ENCODE data around the gene NYNRIN. TPM values are rescaled to one million over a fixed set of nuclear protein-coding genes. Genes with fewer than 3 reads are reported as not detected.

The NYNRIN gene
- 0.10 TPM for total RNA-seq (2013)
- polyA plus RNA-seq: under 1 TPM; 0.18 to 0.84 (median 0.40) TPM
- polyA minus RNA-seq: 0.40 and 1.2 TPM in 2 replicates
- 0.06 to 19.4 (median 0.26) reads per million in 11 experiments for total RNA-seq

GRCh38 chr14:24398653-24399446, at the start of gene NYNRIN:
Gene NYNRIN (plus strand): TSS chr14:24399003. CDS start chr14:24399247, 244 bp downstream.
- Histone ChIP-seq H3K4me1 (ENCODE audit: control insufficient read depth in 1 of 2, insufficient read depth in 2 of 2, low read length in 2 of 2) (peaks cover 35 to 43% of the 10 kb centered on the region in 2 donors), H3K4me3 (replicated peaks in 1 of 3; ENCODE audit: low read depth in 2 of 3, low read length in 3 of 3) (peak within 1 kb of the TSS; percentile 39 to 77 (median 48)), H3K27me3 (ENCODE audit: control insufficient read depth in 2 of 2, insufficient read depth in 2 of 2, low read length in 2 of 2) (peaks cover 0 to 7% of the 10 kb centered on the region in 2 donors), H3K4me2 (replicated peaks; ENCODE audit: extremely low read depth, low read length, poor library complexity, severe bottlenecking) (peak within 1 kb of the TSS; percentile 84), H3K79me2 (ENCODE audit: insufficient read depth, low read length) (no peaks in the 10 kb centered on the region), H2AFZ (ENCODE audit: insufficient read depth, low read depth, low read length, poor library complexity, severe bottlenecking) (peak within 1 kb of the TSS; percentile 79), H3K36me3 (replicated peaks in 1 of 2; ENCODE audit: control insufficient read depth in 1 of 2, insufficient read depth in 2 of 2, low read length in 2 of 2) (no peaks in the 10 kb centered on the region), H3K9me3 (replicated peaks in 1 of 2; ENCODE audit: control insufficient read depth in 1 of 2, insufficient read depth in 1 of 2, low read length in 2 of 2) (no peaks in the 10 kb centered on the region), H3K9ac (ENCODE audit: insufficient read depth, low read length, poor library complexity, severe bottlenecking) (peak within 1 kb of the TSS; percentile 64), H4K20me1 (ENCODE audit: insufficient read depth, low read length) (no peaks in the 10 kb centered on the region), H3K27ac (ENCODE audit: low read depth in 1 of 2, low read length in 2 of 2) (no peak within 1 kb of the TSS)
- no peak for DNase-seq
- H3K36me3 Mint-ChIP-seq: peaks cover 0 to 4% of the 10 kb centered on the region in 2 donors
- peaks cover 37% of the 10 kb centered on the region for H3K4me1 Mint-ChIP-seq
- no peak for TF ChIP-seq CTCF (IDR thresholded peaks at IDR 0.05)
- H3K27ac Mint-ChIP-seq: peak within 1 kb of the TSS in 2 of 7 donors; percentile 2 to 60
- intact Hi-C loops (cut with micrococcal nuclease): no loop called here
- peak within 1 kb of the TSS; percentile 74 to 86 for H3K4me3 Mint-ChIP-seq
- peaks cover 5 to 14% (median 11%) of the 10 kb centered on the region in 3 donors for H3K27me3 Mint-ChIP-seq (ENCODE audit: low read depth in 3 of 3)
- WGBS (ENCODE audit: insufficient coverage): 0% methylated on average over 46 of the region's 57 CpGs
- peaks cover 0 to 2% (median 0%) of the 10 kb centered on the region in 7 donors for H3K9me3 Mint-ChIP-seq

GRCh38 chr14:24349742-24350141, 49.1 kb upstream of the NYNRIN start:
- WGBS (ENCODE audit: insufficient coverage): 67% methylated on average over 1 of the region's 5 CpGs
- no peak overlapping the region for H2AFZ ChIP-seq (ENCODE audit: insufficient read depth, low read depth, low read length, poor library complexity, severe bottlenecking)
- intact Hi-C loops (cut with micrococcal nuclease): no loop called here
- H3K4me2 ChIP-seq (replicated peaks; ENCODE audit: extremely low read depth, low read length, poor library complexity, severe bottlenecking): no peak overlapping the region
- Mint-ChIP-seq H3K4me3 (no peak overlapping the region), H3K4me1 (peaks cover 14% of the 10 kb centered on the region), H3K9me3 (peaks cover 0 to 1% (median 0%) of the 10 kb centered on the region in 7 donors), H3K27ac (no peak overlapping the region), H3K27me3 (ENCODE audit: low read depth in 3 of 3) (peaks cover 4 to 24% (median 22%) of the 10 kb centered on the region in 3 donors), H3K36me3 (no peaks in the 10 kb centered on the region)
- no peaks in the 10 kb centered on the region for H3K9me3 ChIP-seq (replicated peaks in 1 of 2; ENCODE audit: control insufficient read depth in 1 of 2, insufficient read depth in 1 of 2, low read length in 2 of 2)
- H3K9ac ChIP-seq (ENCODE audit: insufficient read depth, low read length, poor library complexity, severe bottlenecking): no peak overlapping the region
- no peaks in the 10 kb centered on the region for H3K36me3 ChIP-seq (replicated peaks in 1 of 2; ENCODE audit: control insufficient read depth in 1 of 2, insufficient read depth in 2 of 2, low read length in 2 of 2)
- no peaks in the 10 kb centered on the region for H4K20me1 ChIP-seq (ENCODE audit: insufficient read depth, low read length)
- H3K4me3 ChIP-seq (replicated peaks in 1 of 3; ENCODE audit: low read depth in 2 of 3, low read length in 3 of 3): no peak overlapping the region
- no peak for DNase-seq
- H3K27ac ChIP-seq (ENCODE audit: low read depth in 1 of 2, low read length in 2 of 2): no peak overlapping the region
- no peaks in the 10 kb centered on the region for H3K79me2 ChIP-seq (ENCODE audit: insufficient read depth, low read length)
- TF ChIP-seq CTCF (IDR thresholded peaks at IDR 0.05): no peak
- peaks cover 3 to 9% of the 10 kb centered on the region in 2 donors for H3K27me3 ChIP-seq (ENCODE audit: control insufficient read depth in 2 of 2, insufficient read depth in 2 of 2, low read length in 2 of 2)
- H3K4me1 ChIP-seq (ENCODE audit: control insufficient read depth in 1 of 2, insufficient read depth in 2 of 2, low read length in 2 of 2): peaks cover 6 to 7% of the 10 kb centered on the region in 2 donors

Data from CD14-positive monocyte (primary cell).